WI38 (cell line): Measurements from ENCODE around the gene IGF1R.
A peak's percentile ranks its signal among the peaks of the same experiment; 100 is the strongest.

Source experiments
- H3K4me3 ChIP-seq: 2 replicates; pipeline ENCODE4 v1.5.1; 2011; ENCODE audit warnings: low read depth, mild to moderate bottlenecking, control low read depth, low read length
- CTCF ChIP-seq: IDR thresholded peaks from 2 replicates; pipeline ENCODE4 v1.5.1; 2012; ENCODE audit warnings: low read depth, mild to moderate bottlenecking, control low read depth, low read length

IGF1R gene

GRCh38 chr15:98728811-98729160, 80.4 kb downstream of the IGF1R start:
- TF ChIP-seq CTCF: no peak
- no peak overlapping the region for H3K4me3 ChIP-seq

DNA sequence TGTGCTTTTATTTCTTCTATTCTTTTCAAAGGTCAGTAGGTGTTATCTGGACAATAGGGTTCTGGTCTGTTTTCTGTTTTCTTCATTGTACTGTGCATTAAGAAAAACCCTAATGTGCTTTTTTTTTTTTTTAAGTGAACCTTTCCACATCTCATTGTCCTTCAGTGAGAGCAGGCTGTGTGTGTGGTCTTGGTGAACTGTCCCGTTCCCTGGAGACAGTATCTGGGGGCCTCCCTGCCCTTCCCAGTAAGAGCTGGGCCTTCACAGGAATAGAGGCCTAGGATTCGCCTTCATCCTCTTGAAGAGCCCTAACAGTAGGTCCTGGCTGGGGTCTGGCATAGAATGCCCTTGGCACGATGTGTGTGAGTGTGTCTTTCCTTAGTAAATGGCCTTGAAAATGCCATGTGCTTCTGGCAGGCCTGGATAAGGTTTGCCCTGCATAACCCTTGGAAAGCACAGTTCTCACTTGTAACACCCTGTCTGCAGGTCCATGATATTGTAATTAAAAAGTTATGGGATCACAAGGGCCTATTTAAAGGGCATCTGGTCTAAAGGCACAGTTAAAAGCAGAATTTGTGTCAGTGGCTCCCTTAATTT, 81.2 kb downstream of the IGF1R start:
- no peak overlapping the region for H3K4me3 ChIP-seq

DNA sequence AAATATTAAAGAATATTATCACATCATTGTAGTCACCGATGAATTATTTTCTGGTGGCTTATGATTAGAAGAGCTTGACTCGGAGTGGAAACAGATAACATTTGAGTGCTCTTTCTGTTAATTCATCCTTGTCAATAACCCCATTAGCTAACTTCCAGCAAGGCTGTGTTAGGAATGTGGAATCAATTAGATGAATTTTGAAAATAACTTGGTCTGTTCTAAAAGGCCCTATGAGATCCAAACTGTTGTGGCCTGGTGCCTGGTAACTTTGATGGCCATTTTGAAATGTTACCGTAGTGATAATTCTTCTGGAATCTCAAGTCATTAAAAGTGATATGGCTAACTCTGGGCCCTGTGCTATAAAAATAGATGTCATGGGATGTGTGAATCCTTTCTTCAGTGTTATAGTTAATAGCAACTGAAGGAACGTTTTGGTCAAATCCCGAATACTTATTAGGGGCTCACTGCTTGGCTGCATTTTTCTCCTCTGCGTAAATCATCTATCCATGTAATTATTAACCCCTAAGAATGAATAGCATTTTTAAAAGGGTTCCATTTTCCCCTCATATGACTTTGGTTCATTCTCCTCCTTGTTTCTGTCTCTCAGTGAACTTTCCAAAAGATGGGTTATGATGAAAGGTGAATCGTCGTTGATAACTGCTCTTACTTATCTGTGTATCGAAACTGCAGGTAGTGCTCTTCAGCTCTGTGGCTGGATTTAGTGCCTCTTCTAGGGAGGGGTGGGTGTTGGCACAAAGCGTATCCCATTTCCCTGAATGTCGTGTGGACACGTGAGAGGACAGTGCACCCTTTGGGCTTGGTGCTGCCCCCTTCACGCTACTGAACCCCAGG, 82.7 kb downstream of the IGF1R start:
- no peak overlapping the region for H3K4me3 ChIP-seq

More for the DNA sequence above, 81.2 kb downstream of the IGF1R start:
- TF ChIP-seq CTCF: no peak

DNA sequence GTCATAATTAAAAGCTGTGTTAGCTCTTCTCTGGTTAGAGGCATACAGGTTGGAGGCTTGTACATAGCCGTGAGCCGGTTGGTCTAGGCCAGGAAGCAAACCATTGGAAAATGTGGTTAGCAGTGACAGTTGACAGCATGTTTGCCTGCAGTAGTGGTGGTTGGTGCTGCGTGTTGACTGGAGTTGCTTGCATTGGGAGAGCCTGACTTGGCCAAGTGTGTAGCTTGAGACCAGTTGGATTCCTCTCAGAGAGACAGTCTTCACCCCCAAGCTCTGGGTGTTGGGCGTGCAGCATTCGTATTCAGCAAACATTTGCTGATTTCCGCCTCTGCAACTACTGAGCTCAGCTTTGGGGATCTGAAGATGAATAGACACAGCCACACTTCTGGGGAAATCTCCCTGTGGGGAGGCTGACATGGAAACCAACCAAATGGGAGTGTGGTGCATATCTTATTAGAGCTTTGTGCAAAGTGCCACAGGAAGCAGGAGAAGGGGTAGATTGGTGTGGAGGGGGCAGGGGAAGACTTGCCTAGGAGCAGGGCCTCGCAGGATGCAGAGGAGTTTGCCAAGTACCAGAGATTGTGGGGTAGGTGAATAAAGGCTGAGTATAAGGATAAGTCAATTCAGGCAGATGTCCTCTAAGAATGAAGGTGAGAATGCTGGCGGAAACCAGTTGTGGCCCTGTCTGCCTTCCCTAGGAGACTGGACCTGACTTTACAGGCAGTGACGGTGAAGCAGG, 83.5 kb downstream of the IGF1R start:
- no peak for TF ChIP-seq CTCF
- H3K4me3 ChIP-seq: no peak overlapping the region

More for the DNA sequence above, 82.7 kb downstream of the IGF1R start:
- no peak for TF ChIP-seq CTCF

DNA sequence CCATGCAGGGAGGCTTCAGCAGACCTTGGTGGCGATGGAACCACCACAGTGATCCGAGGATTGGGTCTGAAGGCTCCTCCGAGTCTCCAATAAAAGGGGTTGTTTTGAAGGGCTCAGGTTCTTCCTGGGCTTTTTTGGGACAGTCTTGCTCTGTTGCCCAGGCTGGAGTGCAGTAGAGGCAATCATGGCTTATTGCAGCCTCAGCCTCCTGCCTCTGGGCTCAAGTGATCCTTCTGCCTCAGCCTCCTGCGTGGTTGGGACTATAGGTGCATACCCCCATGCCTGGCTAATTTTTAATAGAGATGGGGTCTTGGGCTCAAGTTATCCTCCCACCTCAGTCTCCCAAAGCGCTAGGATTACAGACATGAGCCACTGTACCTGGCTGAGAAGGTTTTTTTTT, 84.8 kb downstream of the IGF1R start:
- H3K4me3 ChIP-seq: no peak overlapping the region
- TF ChIP-seq CTCF: no peak

GRCh38 chr15:98734466-98735199, 86.3 kb downstream of the IGF1R start:
- TF ChIP-seq CTCF: no peak
- peak overlapping the region; percentile 34 for H3K4me3 ChIP-seq
